ENCODE measurements around the gene AXIN1.
"Not testable (repeated sequence)": the region's sequence is repeated elsewhere in the genome, so short reads cannot be mapped to it uniquely, and the experiment has no call there.

The AXIN1 gene

GRCh38 chr16:381012-381788 is 28.7 kb upstream of the AXIN1 start:
- DNase-seq: no peak

DNA sequence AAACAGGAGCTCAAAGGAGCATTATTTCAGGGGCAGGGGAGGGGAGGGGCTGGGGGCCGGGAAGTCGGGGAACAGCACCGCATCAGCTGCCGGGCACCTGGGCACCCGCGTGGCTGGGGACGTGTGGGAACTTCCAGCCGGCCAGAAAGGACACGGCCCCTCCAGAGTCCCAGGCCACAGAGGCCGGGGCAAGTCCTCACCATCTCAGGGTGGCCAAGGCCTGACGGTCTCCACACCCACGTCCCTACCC is 28.2 kb upstream of the AXIN1 start:
- DNase-seq: no peak

GRCh38 chr16:379961-380761 is 27.6 kb upstream of the AXIN1 start:
- no peak for DNase-seq

GRCh38 chr16:379183-379960 is 26.8 kb upstream of the AXIN1 start:
- no peak for DNase-seq

- no peak for DNase-seq
These were observed 26.3 kb upstream of the AXIN1 start for GRCh38 chr16:378821-379182.

DNA sequence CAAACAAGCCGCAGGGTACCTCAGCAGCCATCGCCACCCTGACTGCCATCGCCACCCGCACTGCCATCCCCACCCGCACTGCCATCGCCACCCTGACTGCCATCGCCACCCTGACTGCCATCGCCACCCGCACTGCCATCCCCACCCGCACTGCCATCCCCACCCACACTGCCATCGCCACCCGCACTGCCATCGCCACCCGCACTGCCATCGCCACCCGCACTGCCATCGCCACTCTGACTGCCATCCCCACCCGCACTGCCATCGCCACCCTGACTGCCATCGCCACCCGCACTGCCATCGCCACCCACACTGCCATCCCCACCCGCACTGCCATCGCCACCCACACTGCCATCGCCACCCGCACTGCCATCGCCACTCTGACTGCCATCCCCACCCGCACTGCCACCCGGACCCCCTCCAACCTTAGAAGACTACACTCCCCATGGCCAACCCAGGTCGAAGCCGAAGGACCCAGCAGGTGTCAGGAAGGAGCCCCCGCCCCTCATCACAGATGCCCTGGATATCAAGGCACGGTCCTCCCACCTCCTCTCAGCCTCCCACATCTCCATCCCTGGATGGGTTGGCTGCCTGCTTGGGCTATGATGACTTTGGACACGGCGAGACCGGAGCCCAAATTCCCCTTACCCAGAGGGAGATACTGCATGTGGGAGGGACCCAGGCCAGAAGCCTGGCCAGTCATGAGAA is 25.7 kb upstream of the AXIN1 start:
- not testable (repeated sequence) for DNase-seq

DNA sequence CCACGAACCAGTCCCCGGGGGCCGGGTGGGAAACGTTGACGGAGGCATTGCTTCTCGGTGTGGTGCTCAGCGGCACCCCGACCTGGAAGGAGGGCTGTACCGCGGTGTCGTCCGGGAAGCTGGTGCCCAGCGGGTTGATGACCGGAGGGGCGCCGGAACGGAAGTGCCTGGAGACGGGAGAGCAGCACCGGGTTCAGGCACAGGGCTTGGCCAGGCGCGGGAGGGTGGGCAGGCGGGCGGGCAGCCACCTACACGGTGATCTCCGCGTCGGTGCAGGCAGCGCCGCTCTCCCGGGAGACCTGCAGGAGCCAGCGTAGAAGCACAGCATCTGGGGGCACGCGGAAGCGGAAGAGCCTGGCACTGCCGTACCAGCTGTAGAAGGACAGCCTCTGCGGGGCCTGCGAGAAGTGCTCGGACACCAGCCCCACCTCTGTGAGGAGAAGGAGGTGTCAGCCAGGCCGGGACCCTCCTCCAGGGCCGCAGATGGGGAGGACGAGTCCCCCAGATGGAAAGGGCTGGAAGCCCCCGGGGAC is 25.0 kb upstream of the AXIN1 start:
- no peak for DNase-seq

DNA sequence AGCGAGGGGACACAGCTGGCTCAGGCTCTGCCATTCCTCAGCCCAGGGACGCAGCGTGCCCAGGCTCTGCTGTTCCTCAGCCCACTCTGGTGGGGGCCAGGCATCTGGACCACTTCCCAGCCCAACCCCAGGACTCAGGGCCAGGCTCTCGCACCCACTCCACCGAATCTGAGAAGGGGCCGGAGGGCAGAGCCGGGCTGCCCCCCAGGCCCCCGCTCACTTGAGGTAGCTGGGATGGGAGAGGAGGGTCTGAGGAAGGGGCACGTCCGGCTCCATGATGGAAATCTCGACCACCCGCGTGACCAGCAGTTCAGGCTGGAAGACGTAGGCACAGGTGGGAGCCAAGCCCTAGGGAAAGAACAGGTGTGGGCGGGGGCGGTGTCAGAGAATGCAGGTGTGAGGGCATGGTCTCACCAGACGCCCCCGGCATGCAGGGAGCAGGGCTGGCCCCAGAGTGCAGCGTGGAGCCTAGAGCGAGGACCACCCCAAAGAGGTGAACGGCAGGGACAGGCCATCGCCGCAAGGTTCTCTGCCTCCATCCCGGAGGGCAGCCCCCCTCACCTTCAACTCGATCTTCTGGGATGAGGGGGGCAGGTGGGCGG is 24.4 kb upstream of the AXIN1 start:
- no peak for DNase-seq

GRCh38 chr16:375927-376816 is 23.6 kb upstream of the AXIN1 start:
- DNase-seq: no peak

DNA sequence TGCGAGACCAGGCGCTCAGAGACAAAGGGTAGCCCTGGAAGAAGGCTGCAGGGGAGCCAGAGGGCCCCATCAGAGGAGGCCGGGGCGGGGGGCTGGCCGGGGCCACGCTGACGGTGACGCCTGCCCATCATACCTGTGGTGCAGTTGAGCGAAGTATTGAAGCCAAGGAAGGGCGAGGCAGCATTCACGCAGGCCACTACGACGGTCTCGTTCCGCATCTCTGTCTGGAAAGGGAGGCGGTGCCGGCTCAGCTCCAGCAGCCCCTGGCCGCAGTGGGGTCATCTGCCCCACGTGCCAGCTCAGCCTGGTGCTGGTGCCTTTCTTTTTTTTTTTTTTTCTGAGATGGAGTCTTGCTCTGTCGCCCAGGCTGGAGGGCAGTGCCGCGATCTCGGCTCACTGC is 22.7 kb upstream of the AXIN1 start:
- DNase-seq: no peak

GRCh38 chr16:374616-374926 is 22.0 kb upstream of the AXIN1 start:
- DNase-seq: no peak

- no peak for DNase-seq
These were observed 21.5 kb upstream of the AXIN1 start for GRCh38 chr16:373848-374615.

- no peak for DNase-seq
These were observed 20.6 kb upstream of the AXIN1 start for GRCh38 chr16:373020-373598.

GRCh38 chr16:372302-372983 is 19.9 kb upstream of the AXIN1 start:
- DNase-seq: no peak

GRCh38 chr16:371515-372301 is 19.2 kb upstream of the AXIN1 start:
- DNase-seq: no peak

DNA sequence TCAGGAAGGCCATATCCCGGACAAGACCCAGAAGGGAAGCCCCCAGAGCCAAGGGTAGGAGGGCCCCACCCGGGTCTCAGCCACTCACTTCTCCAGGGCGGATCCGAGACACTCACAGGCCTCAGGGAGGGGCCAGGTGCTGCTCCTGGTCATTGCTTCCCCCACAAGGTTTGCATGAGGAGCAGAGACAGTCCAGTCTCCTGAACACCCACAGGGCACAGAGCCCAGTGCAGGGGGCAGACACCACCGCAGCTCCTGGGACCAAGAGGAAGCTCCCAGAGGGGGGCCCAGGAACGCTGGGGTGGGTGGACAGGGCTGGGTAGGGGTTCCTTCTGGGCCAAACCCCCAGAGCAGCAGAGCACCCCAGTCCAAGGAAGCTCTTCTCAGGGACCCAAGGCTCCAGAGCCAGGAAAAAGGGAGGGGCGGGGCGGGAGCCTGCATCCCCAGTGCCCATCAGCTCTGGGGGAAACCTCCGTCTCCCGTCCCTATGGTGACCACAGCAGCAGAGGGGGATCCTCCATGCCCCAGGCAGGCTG is 18.5 kb upstream of the AXIN1 start:
- no peak for DNase-seq

DNA sequence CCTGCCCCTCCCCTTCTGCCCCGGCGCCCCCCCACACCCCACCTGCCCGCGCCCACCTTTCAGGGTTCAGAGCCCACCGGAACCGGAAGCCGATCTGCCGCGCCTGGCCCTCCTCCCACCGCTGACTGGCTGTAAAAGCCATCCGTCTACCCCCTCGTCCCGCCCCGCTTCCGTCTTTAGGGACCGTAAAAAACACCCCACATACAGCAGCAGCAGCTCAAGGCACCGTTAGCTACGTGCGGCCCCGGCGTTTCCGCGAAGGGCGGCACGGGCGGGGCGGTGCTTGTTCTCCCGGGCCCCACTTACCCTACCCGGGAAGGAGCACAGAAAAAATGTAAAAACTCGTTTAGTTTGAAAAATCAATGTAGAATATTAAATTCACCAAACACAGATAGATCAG is 17.9 kb upstream of the AXIN1 start, which contains the start of gene MRPL28:
MRPL28 (minus strand) TSS at position 96 of the 400 bp plus-strand sequence. CDS start 320 bp downstream, outside the sequence.
- peak; percentile 87 for DNase-seq

- no peak for DNase-seq
These were observed 17.4 kb upstream of the AXIN1 start for GRCh38 chr16:369866-370436.
